Left lung (tissue), 10 donors: ENCODE results near the gene PAXX. TPM values are rescaled to one million over a fixed set of nuclear protein-coding genes. Genes with fewer than 3 reads are reported as not detected.

Source experiments
- ATAC-seq: fragments of 200-7000 bp; cut with Tn5 transposase; one replicate; pipeline ENCODE4 v1.9.1; 2020; ENCODE audit warnings: moderate library complexity
- DNase-seq, 4 donors: peaks; one replicate each; pipeline ENCODE4 v3.0.0-alpha.2; 2013 to 2020
- H3K27ac ChIP-seq, 2 donors: fragments of 200-600 bp; sonication (generic) in 1 of 2; one replicate each; pipeline versions ENCODE4 v1.5.0 to v1.8.0; 2020 to 2021
- H3K27me3 ChIP-seq, 2 donors: fragments of 200-600 bp; sonication (generic) in 1 of 2; one replicate each; pipeline versions ENCODE4 v1.5.0 to v1.8.0; 2020 to 2021
- H3K36me3 ChIP-seq, 2 donors: fragments of 200-600 bp; sonication (generic) in 1 of 2; one replicate each; pipeline versions ENCODE4 v1.5.0 to v1.8.0; 2020 to 2021
- H3K4me1 ChIP-seq, 2 donors: fragments of 200-600 bp; one replicate each; pipeline ENCODE4 v1.8.0; 2021
- H3K4me3 ChIP-seq, 2 donors: fragments of 200-600 bp; sonication (generic) in 1 of 2; one replicate each; pipeline versions ENCODE4 v1.5.0 to v1.8.0; 2020 to 2021; ENCODE audit warnings: mild to moderate bottlenecking in 1 of 2
- H3K9me3 ChIP-seq, 2 donors: fragments of 200-600 bp; sonication (generic) in 1 of 2; one replicate each; pipeline versions ENCODE4 v1.5.0 to v1.8.0; 2020 to 2021
- intact Hi-C, 2 donors: fragments of 100-400 bp; cut with DNase I; formaldehyde crosslinking; loops; one replicate each; pipeline versions ENCODE4 v1.11.2 to v1.14.2; 2022
- polyA plus RNA-seq, 6 donors: library from polyadenylated mRNA; unstranded; fragments of 120-200 nt; gene quantifications; one replicate each; pipeline ENCODE4 v1.2.1, GENCODE V29; 2013; ENCODE audit not compliant: insufficient read length in 6 of 6
- total RNA-seq, 2 donors: library from RNA; stranded (reverse); fragmentation: NEBNext Ultra II Directional; extraction: Animal tissue kit (Norgen Biotek cat#: 25700); gene quantifications; one replicate each; pipeline ENCODE4 v1.2.1, GENCODE V29; 2021
- TF ChIP-seq, protein P1 (sequence below), 2 donors: fragments of 200-600 bp; sonication (generic) in 1 of 2; IDR thresholded peaks; one replicate each; pipeline versions ENCODE4 v1.5.0 to v1.8.0; 2021; ENCODE audit warnings: antibody characterized with exemption in 2 of 2
- donor health status: DM: no; HTN: yes; CAD: no.
- donor health status: DM: no; HTN: no; CAD: no.

The PAXX gene
- total and polyA plus RNA-seq, 8 donors: 28.1 to 56.6 (median 34.2) TPM

- intact Hi-C loops: no loop called here
- Histone ChIP-seq H3K4me3 (no peak overlapping the region), H3K27ac (no peak overlapping the region), H3K36me3 (no peaks in the 10 kb centered on the region), H3K27me3 (peaks cover 0 to 3% of the 10 kb centered on the region in 2 donors), H3K9me3 (no peaks in the 10 kb centered on the region), H3K4me1 (peaks cover 0 to 15% of the 10 kb centered on the region in 2 donors)
- ATAC-seq (no peak), DNase-seq (no peak)
- TF ChIP-seq, protein P1, sequence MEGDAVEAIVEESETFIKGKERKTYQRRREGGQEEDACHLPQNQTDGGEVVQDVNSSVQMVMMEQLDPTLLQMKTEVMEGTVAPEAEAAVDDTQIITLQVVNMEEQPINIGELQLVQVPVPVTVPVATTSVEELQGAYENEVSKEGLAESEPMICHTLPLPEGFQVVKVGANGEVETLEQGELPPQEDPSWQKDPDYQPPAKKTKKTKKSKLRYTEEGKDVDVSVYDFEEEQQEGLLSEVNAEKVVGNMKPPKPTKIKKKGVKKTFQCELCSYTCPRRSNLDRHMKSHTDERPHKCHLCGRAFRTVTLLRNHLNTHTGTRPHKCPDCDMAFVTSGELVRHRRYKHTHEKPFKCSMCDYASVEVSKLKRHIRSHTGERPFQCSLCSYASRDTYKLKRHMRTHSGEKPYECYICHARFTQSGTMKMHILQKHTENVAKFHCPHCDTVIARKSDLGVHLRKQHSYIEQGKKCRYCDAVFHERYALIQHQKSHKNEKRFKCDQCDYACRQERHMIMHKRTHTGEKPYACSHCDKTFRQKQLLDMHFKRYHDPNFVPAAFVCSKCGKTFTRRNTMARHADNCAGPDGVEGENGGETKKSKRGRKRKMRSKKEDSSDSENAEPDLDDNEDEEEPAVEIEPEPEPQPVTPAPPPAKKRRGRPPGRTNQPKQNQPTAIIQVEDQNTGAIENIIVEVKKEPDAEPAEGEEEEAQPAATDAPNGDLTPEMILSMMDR (IDR thresholded peaks at IDR 0.05): no peak
Measured at GRCh38 chr9:136960938-136961275, 31.3 kb upstream of the PAXX start.

- Histone ChIP-seq H3K9me3 (no peaks in the 10 kb centered on the region), H3K27ac (no peak overlapping the region), H3K27me3 (peaks cover 0 to 8% of the 10 kb centered on the region in 2 donors), H3K4me1 (peaks cover 0 to 20% of the 10 kb centered on the region in 2 donors), H3K4me3 (no peak overlapping the region), H3K36me3 (no peaks in the 10 kb centered on the region)
- intact Hi-C loops: no loop called here
- DNase-seq: no peak
- ATAC-seq: peak; percentile 47
- TF ChIP-seq, protein P1 (IDR thresholded peaks at IDR 0.05): no peak
Measured at GRCh38 chr9:136961279-136962065, 30.8 kb upstream of the PAXX start.

- DNase-seq (no peak), ATAC-seq (no peak)
- Histone ChIP-seq H3K4me3 (no peak overlapping the region), H3K36me3 (no peaks in the 10 kb centered on the region), H3K27ac (no peak overlapping the region), H3K9me3 (no peaks in the 10 kb centered on the region), H3K27me3 (peaks cover 0 to 8% of the 10 kb centered on the region in 2 donors), H3K4me1 (peaks cover 0 to 20% of the 10 kb centered on the region in 2 donors)
- intact Hi-C loops: no loop called here
- TF ChIP-seq, protein P1 (IDR thresholded peaks at IDR 0.05): no peak
Measured at GRCh38 chr9:136962163-136962562, 30.1 kb upstream of the PAXX start.

GRCh38 chr9:136962701-136963248 is 29.4 kb upstream of the PAXX start:
- peaks cover 0 to 20% of the 10 kb centered on the region in 2 donors for H3K4me1 ChIP-seq
- intact Hi-C loops: no loop called here
- ATAC-seq: no peak
- H3K9me3 ChIP-seq: no peaks in the 10 kb centered on the region
- H3K4me3 ChIP-seq: no peak overlapping the region
- no peak overlapping the region for H3K27ac ChIP-seq
- DNase-seq: no peak
- peaks cover 0 to 8% of the 10 kb centered on the region in 2 donors for H3K27me3 ChIP-seq
- no peaks in the 10 kb centered on the region for H3K36me3 ChIP-seq
- TF ChIP-seq, protein P1 (IDR thresholded peaks at IDR 0.05): no peak

- ATAC-seq (no peak), DNase-seq (no peak)
- no peaks in the 10 kb centered on the region for H3K36me3 ChIP-seq
- no peaks in the 10 kb centered on the region for H3K9me3 ChIP-seq
- TF ChIP-seq, protein P1 (IDR thresholded peaks at IDR 0.05): no peak
- H3K27me3 ChIP-seq: peaks cover 0 to 8% of the 10 kb centered on the region in 2 donors
- intact Hi-C loops: no loop called here
- H3K27ac ChIP-seq: no peak overlapping the region
- H3K4me1 ChIP-seq: peaks cover 0 to 20% of the 10 kb centered on the region in 2 donors
- H3K4me3 ChIP-seq: no peak overlapping the region
Measured at GRCh38 chr9:136963341-136963740, 28.9 kb upstream of the PAXX start.
